22Rv1 (cell line): Measurements from ENCODE around the gene PCSK7.
"Not testable (repeated sequence)": the region's sequence is repeated elsewhere in the genome, so short reads cannot be mapped to it uniquely, and the experiment has no call there.

Experiments used
- CTCF ChIP-seq: fragments of 450-650 bp; IDR thresholded peaks from 2 replicates; pipeline ENCODE4 v1.5.1; 2017; ENCODE audit warnings: mild to moderate bottlenecking
- ZFX ChIP-seq: fragments of 450-650 bp; IDR thresholded peaks from 2 replicates; pipeline ENCODE4 v1.6.1; 2017; ENCODE audit warnings: antibody characterized with exemption, borderline replicate concordance

GRCh38 chr11:117183178-117183577 is 48.7 kb downstream of the PCSK7 start:
- TF ChIP-seq CTCF, ZFX: not testable (repeated sequence)
